Astrocyte (in vitro differentiated cells and primary cell): ENCODE data around the gene MAPKAP1.

Source experiments
- CTCF ChIP-seq: IDR thresholded peaks from 2 replicates; pipeline ENCODE4 v1.5.1; 2011; ENCODE audit warnings: low read depth, mild to moderate bottlenecking, inconsistent platforms, low read length, moderate library complexity; ENCODE audit not compliant: insufficient read depth
- EZH2 ChIP-seq: IDR thresholded peaks from 2 replicates; pipeline ENCODE4 v1.6.1; 2012; ENCODE audit warnings: mild to moderate bottlenecking, low read length, inconsistent platforms; ENCODE audit not compliant: insufficient read depth

GRCh38 chr9:125413579-125413978 lies 293.4 kb downstream of the MAPKAP1 start:
- TF ChIP-seq CTCF, result no peak
- no peak for TF ChIP-seq EZH2
